ENCODE results near the gene NUP37. TPM values are rescaled to one million over a fixed set of nuclear protein-coding genes. Genes with fewer than 3 reads are reported as not detected.

The NUP37 gene
- total and polyA plus RNA-seq, 2 of the 8 experiments (the other 6 are each of a cell fraction or from before 2014, with no cell fraction given), result 53.5 to 71.0 TPM

- H3K4ac ChIP-seq (replicated peaks; ENCODE audit: insufficient read length, low read depth, low read length), result no peak overlapping the region
- ChIA-PET POLR2A (ENCODE audit: partially characterized antibody) (no interaction called here), CTCF (ENCODE audit: partially characterized antibody) (no interaction called here)
- no peaks in the 10 kb centered on the region for H4K20me1 ChIP-seq (replicated peaks in 1 of 2; ENCODE audit: control insufficient read depth in 1 of 2, insufficient read depth in 2 of 2, low read length in 2 of 2)
- H4K91ac ChIP-seq (replicated peaks; ENCODE audit: insufficient read length, low read length), result no peak overlapping the region
- no peak overlapping the region for H3K14ac ChIP-seq (ENCODE audit: insufficient read length)
- H3K27me3 ChIP-seq (replicated peaks in 1 of 4; ENCODE audit: control insufficient read depth in 3 of 4, extremely low read depth in 1 of 4, insufficient read depth in 3 of 4, low read length in 3 of 4), result no peaks in the 10 kb centered on the region
- no peaks in the 10 kb centered on the region for H3K36me3 ChIP-seq (ENCODE audit: control insufficient read depth in 2 of 4, insufficient read depth in 4 of 4, low read length in 3 of 4)
- no peak overlapping the region for H2BK15ac ChIP-seq (ENCODE audit: low read length)
- no peak for FAIRE-seq
- H2BK20ac ChIP-seq (ENCODE audit: low read length), result no peak overlapping the region
- H3K4me3 ChIP-seq (ENCODE audit: extremely low read depth in 1 of 4, insufficient read depth in 2 of 4, low read depth in 3 of 4, low read length in 4 of 4), result no peak overlapping the region
- no peak overlapping the region for H4K8ac ChIP-seq (ENCODE audit: extremely low read depth, insufficient read depth, low read length)
- no peak overlapping the region for H4K5ac ChIP-seq (ENCODE audit: insufficient read length, low read depth, low read length)
- no peaks in the 10 kb centered on the region for H3K79me1 ChIP-seq (ENCODE audit: low read depth, low read length)
- H3K56ac ChIP-seq (replicated peaks; ENCODE audit: insufficient read length, low read depth, low read length), result no peak overlapping the region
- no peak overlapping the region for H2BK12ac ChIP-seq (ENCODE audit: low read depth, low read length)
- no peak overlapping the region for H3K9ac ChIP-seq (replicated peaks in 1 of 4; ENCODE audit: extremely low read depth in 1 of 4, low read depth in 3 of 4, low read length in 3 of 4)
- H3K4me1 ChIP-seq (replicated peaks in 1 of 4; ENCODE audit: control insufficient read depth in 3 of 4, insufficient read depth in 4 of 4, low read length in 3 of 4), result no peaks in the 10 kb centered on the region
- H3K18ac ChIP-seq (ENCODE audit: extremely low read depth, low read length), result no peak overlapping the region
- H2AK5ac ChIP-seq (ENCODE audit: low read depth, low read length), result no peak overlapping the region
- H2BK120ac ChIP-seq (replicated peaks; ENCODE audit: low read depth, low read length), result no peak overlapping the region
- no peak overlapping the region for H2BK5ac ChIP-seq (ENCODE audit: low read depth, low read length)
- no peak overlapping the region for H3K23ac ChIP-seq (ENCODE audit: insufficient read length)
- WGBS, 2 experiments (ENCODE audit: extremely low coverage in 1 of 2, insufficient coverage in 1 of 2, insufficient read length in 1 of 2, insufficient replicate concordance in 2 of 2, low coverage in 1 of 2, low lambda C conversion rate in 2 of 2, missing lambda C conversion rate in 1 of 2), result 83% methylated on average over 4 of the region's 4 CpGs; no CpG with 5 or more reads in 1 of the 2 experiments
- DNase-seq (ENCODE audit: low read depth in 1 of 2, low spot score in 2 of 2), result no peak
- H3K4me2 ChIP-seq (ENCODE audit: insufficient read depth in 1 of 2, low read depth in 2 of 2, low read length in 2 of 2), result no peak overlapping the region
- no peak overlapping the region for H2AFZ ChIP-seq (ENCODE audit: low read length)
- H3K79me2 ChIP-seq (ENCODE audit: control insufficient read depth in 1 of 2, insufficient read depth in 2 of 2, low read length in 2 of 2), result no peaks in the 10 kb centered on the region
- no peak overlapping the region for H3K27ac ChIP-seq (ENCODE audit: low read depth, low read length)
- H3K23me2 ChIP-seq (ENCODE audit: low read depth, low read length), result no peaks in the 10 kb centered on the region
- no peaks in the 10 kb centered on the region for H3K9me3 ChIP-seq (ENCODE audit: insufficient read depth in 2 of 2, low read depth in 1 of 2, low read length in 1 of 2)
- TF ChIP-seq CTCF (IDR thresholded peaks at IDR 0.05; ENCODE audit: control extremely low read depth in 1 of 3, insufficient read depth in 1 of 3, low read depth in 1 of 3, low read length in 3 of 3), result no peak
- no peak for TF ChIP-seq BACH1 (IDR thresholded peaks at IDR 0.05; ENCODE audit: low read length)
- TF ChIP-seq BCL11A (IDR thresholded peaks at IDR 0.05; ENCODE audit: low read depth in 2 of 2, low read length in 2 of 2), result no peak
- no peak for TF ChIP-seq POLR2AphosphoS5 (IDR thresholded peaks at IDR 0.05; ENCODE audit: low read depth, low read length)
- no peak for TF ChIP-seq CHD2 (IDR thresholded peaks at IDR 0.05; ENCODE audit: low read length)
- TF ChIP-seq USF2 (IDR thresholded peaks at IDR 0.05; ENCODE audit: low read length), result no peak
- TF ChIP-seq GTF2F1 (IDR thresholded peaks at IDR 0.05; ENCODE audit: borderline replicate concordance, low read depth, low read length), result no peak
- no peak for TF ChIP-seq KDM5A (IDR thresholded peaks at IDR 0.05; ENCODE audit: low read length)
- TF ChIP-seq ZNF274 (IDR thresholded peaks at IDR 0.05; ENCODE audit: borderline replicate concordance, extremely low read depth, low read length), result no peak
- TF ChIP-seq TAF1 (IDR thresholded peaks at IDR 0.05; ENCODE audit: low read depth, low read length), result no peak
- TF ChIP-seq TCF12 (IDR thresholded peaks at IDR 0.05; ENCODE audit: low read depth, low read length), result no peak
- no peak for TF ChIP-seq EP300 (IDR thresholded peaks at IDR 0.05; ENCODE audit: borderline replicate concordance in 1 of 2, low read depth in 2 of 2, low read length in 2 of 2)
Measured at GRCh38 chr12:102054345-102054744, 65.6 kb downstream of the NUP37 start.
